BLaER1 treated with 17β-estradiol and CSF1 and Interleukin-3, amounts not matched to agents 10 nM and 100 nM (cell line): Measurements from ENCODE around the gene BTBD9.
A peak's percentile ranks its signal among the peaks of the same experiment; 100 is the strongest.

ENCODE experiments used
- H3K27ac ChIP-seq, 11 experiments: shearing (Covaris generic); formaldehyde crosslinking; 2 replicates each; pipeline ENCODE4 v1.8.1; 2022
- H3K27me3 ChIP-seq, 11 experiments: shearing (Covaris generic); formaldehyde crosslinking; 2 replicates each; pipeline ENCODE4 v1.8.1; 2022
- H3K36me3 ChIP-seq, 11 experiments: shearing (Covaris generic); formaldehyde crosslinking; 2 replicates each; pipeline ENCODE4 v1.8.1; 2022
- H3K4me1 ChIP-seq, 10 experiments: shearing (Covaris generic); formaldehyde crosslinking; 2 replicates each; pipeline ENCODE4 v1.8.1; 2022
- H3K4me2 ChIP-seq, 11 experiments: shearing (Covaris generic); formaldehyde crosslinking; 2 replicates each; pipeline ENCODE4 v1.8.1; 2022
- H3K4me3 ChIP-seq, 10 experiments: shearing (Covaris generic); formaldehyde crosslinking; 2 replicates each; pipeline ENCODE4 v1.8.1; 2022
- H3K9ac ChIP-seq, 11 experiments: shearing (Covaris generic); formaldehyde crosslinking; 2 replicates each; pipeline ENCODE4 v1.8.1; 2022
- H3K9me3 ChIP-seq, 11 experiments: shearing (Covaris generic); formaldehyde crosslinking; replicated peaks in 1 of 11; 2 replicates each; pipeline ENCODE4 v1.8.1; 2022
- H4K20me1 ChIP-seq, 11 experiments: shearing (Covaris generic); formaldehyde crosslinking; 2 replicates each; pipeline ENCODE4 v1.8.1; 2022
- Cebpa-rat ChIP-seq, 11 experiments: shearing (Covaris generic); IDR thresholded peaks; 2 replicates each; pipeline ENCODE4 v1.8.1; 2022

The BTBD9 gene

DNA sequence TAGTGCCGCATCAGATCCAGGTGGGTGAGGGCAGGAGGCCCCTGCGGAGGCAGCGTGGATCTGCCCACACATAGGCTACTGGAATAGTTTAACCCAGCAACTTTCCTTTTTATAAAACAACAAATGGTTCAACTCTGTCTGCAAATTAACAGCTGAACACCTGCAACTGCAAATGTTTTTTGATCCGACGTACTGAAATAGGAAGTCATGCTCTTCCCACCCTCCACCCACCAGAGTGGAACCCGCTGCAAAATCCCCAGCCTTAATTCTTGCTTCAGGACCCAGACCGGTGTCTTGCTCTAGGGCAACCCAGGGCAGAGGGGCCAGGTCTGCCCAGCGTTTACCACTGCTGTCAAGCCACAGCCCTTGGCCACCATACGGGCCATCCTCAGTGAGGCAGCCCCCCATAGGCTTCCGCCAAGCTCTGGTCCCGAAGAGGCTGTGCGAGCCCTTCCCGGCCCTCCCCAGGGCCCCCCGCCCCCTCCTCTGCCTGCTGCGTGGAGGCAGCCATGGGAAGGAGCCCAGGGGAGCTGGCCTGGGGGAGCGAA is 485.9 kb downstream of the BTBD9 start:
- Histone ChIP-seq H3K4me2 (peak overlapping the region; percentile 55 to 89 (median 76); a peak in 21 of 22 replicates), H3K27me3 (no peaks in the 10 kb centered on the region), H3K4me3 (peak overlapping the region in 1 of 10 experiments; percentile 37; a peak in 1 of 20 replicates), H3K9ac (peak overlapping the region in 6 of 11 experiments; percentile 14 to 66 (median 50); a peak in 10 of 22 replicates), H3K9me3 (no peaks in the 10 kb centered on the region), H3K36me3 (peaks cover 7 to 85% (median 52%) of the 10 kb centered on the region in 11 experiments; a peak in 21 of 22 replicates), H3K27ac (peak overlapping the region in 9 of 11 experiments; percentile 21 to 78 (median 68); a peak in 16 of 22 replicates), H4K20me1 (peaks cover 43 to 86% (median 60%) of the 10 kb centered on the region in 11 experiments; a peak in 20 of 22 replicates), H3K4me1 (peaks cover 39 to 56% (median 47%) of the 10 kb centered on the region in 10 experiments)
- no peak for TF ChIP-seq Cebpa-rat (IDR thresholded peaks at IDR 0.05)

DNA sequence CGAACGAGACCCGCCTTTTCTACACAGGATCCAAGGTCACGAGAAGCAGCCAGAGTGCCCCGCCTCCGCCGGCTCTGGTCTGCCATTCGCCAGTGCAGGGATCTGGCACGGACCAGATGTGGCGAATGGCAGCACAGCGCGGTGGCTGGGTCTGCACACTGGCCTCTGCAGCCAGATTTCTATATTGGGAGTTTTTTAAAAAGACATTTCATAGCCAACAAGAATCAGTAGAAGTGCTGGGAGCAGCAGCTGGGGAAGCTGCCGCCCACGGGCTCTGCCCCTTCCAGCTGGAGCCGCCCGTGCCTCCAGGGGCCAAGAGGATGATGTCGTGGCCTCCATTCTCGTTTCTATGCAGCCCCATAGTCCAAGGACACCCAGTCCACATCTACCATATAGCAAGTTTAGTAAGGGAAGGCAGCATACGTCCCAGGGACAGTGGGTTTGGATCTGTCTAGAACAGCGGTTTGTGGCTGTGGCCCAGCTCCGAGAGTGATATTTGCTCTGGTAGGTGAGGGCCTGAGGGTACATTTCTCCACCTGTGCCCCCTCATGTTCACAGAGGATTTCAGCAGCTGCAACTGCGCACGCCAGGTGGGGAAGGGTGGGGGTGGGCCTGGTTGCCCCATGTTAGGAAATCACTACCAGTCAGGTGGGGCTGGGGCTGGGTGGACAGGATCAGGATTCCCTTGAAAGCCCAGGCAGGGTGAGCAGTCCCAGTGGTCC is 486.5 kb downstream of the BTBD9 start:
- no peak for TF ChIP-seq Cebpa-rat (IDR thresholded peaks at IDR 0.05)
- H3K4me3 ChIP-seq, result peak overlapping the region in 1 of 10 experiments; percentile 37; a peak in 1 of 20 replicates
- peak overlapping the region in 6 of 11 experiments; percentile 14 to 66 (median 50); a peak in 9 of 22 replicates for H3K9ac ChIP-seq
- H3K36me3 ChIP-seq, result peaks cover 8 to 91% (median 58%) of the 10 kb centered on the region in 11 experiments; a peak in 21 of 22 replicates
- peak overlapping the region; percentile 55 to 89 (median 76) for H3K4me2 ChIP-seq
- peaks cover 39 to 58% (median 46%) of the 10 kb centered on the region in 10 experiments for H3K4me1 ChIP-seq
- peak overlapping the region in 8 of 11 experiments; percentile 21 to 78 (median 62); a peak in 13 of 22 replicates for H3K27ac ChIP-seq
- no peaks in the 10 kb centered on the region for H3K9me3 ChIP-seq
- H4K20me1 ChIP-seq, result peaks cover 49 to 92% (median 66%) of the 10 kb centered on the region in 11 experiments; a peak in 20 of 22 replicates
- H3K27me3 ChIP-seq, result no peaks in the 10 kb centered on the region

DNA sequence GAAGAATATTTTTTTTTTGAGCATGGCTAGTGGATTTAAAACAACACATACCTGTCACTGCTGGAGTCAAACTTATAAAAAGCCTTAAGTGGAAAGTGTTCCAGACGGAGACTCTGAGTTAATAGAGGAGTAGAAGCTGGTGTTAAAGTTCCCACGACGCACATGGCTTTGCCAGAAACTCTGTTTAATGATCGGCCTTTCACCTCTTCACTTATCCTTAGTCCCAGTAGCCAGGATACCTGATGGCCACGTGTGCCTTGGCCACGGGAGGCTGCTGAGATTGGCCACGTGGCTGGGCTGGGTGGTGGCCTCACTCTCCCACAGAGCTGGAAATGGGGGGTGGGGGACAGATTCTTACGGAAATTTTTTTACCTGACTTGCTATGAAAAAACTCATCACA is 487.1 kb downstream of the BTBD9 start:
- H3K9ac ChIP-seq, result 0 out of 22 replicates have a peak overlapping the region, but pooled peaks of 1 of the 11 experiments have one; percentile 58

DNA sequence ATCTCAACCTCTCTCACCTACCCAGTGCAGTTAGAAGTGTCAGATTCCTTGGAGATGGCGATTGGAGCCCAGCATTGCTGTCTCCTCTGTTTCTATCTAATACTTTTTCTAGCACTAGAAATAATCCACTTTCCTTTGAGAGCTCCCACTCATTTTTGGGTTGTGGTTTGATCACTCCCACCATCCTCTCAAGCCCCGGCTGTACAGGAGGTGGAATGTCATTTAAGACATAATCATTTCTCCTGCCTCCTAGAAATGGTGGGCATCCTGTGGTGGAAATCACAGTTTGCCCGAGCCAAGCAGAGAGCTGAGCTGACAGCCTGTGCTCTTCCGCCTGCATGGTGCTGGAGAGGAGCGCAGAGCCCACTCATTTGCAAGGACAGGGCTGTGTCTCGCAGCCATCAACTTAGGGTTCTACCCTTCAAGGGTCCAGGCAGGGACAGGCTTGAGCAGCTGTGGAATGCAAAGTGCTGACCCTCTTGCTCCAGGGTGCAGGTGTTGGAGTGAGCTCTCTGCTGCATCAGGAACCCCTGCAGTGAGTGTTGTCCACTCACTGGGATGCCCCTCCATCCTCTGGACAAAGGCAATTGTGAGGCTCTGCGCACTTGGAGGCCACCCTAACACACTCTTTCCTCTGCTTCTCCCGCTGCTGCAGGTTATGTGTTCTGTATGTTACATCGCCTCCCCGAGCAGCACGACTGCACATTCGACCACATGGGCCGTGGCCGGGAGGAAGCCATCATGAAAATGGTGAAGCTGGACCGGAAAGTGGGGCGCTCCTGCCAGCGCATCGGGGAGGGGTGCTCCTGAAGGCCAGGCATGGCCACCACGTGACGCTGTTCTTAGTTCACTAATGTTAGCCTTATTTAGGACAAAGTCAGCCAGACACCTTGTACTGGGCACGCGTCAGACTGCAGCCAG is 487.9 kb downstream of the BTBD9 start:
- peaks cover 39 to 65% (median 45%) of the 10 kb centered on the region in 10 experiments for H3K4me1 ChIP-seq
- no peak overlapping the region for H3K9ac ChIP-seq
- no peaks in the 10 kb centered on the region for H3K27me3 ChIP-seq
- H3K4me3 ChIP-seq, result no peak overlapping the region
- peaks cover 11 to 88% (median 51%) of the 10 kb centered on the region in 11 experiments; a peak in 21 of 22 replicates for H3K36me3 ChIP-seq
- peaks cover 55 to 95% (median 80%) of the 10 kb centered on the region in 11 experiments; a peak in 20 of 22 replicates for H4K20me1 ChIP-seq
- H3K4me2 ChIP-seq, result peak overlapping the region in 5 of 11 experiments; percentile 30 to 89 (median 66); a peak in 7 of 22 replicates
- no peak overlapping the region for H3K27ac ChIP-seq
- TF ChIP-seq Cebpa-rat (IDR thresholded peaks at IDR 0.05), result no peak
- H3K9me3 ChIP-seq, result no peaks in the 10 kb centered on the region

More for the DNA sequence above, 487.1 kb downstream of the BTBD9 start:
- Histone ChIP-seq H3K27me3 (no peaks in the 10 kb centered on the region), H3K27ac (peak overlapping the region in 4 of 11 experiments; percentile 58 to 78 (median 66); a peak in 4 of 22 replicates), H4K20me1 (peaks cover 52 to 94% (median 72%) of the 10 kb centered on the region in 11 experiments; a peak in 20 of 22 replicates), H3K4me1 (peaks cover 39 to 64% (median 45%) of the 10 kb centered on the region in 10 experiments), H3K4me2 (peak overlapping the region; percentile 55 to 89 (median 76)), H3K4me3 (no peak overlapping the region), H3K36me3 (peaks cover 11 to 88% (median 58%) of the 10 kb centered on the region in 11 experiments; a peak in 21 of 22 replicates), H3K9me3 (no peaks in the 10 kb centered on the region)
- no peak for TF ChIP-seq Cebpa-rat (IDR thresholded peaks at IDR 0.05)

DNA sequence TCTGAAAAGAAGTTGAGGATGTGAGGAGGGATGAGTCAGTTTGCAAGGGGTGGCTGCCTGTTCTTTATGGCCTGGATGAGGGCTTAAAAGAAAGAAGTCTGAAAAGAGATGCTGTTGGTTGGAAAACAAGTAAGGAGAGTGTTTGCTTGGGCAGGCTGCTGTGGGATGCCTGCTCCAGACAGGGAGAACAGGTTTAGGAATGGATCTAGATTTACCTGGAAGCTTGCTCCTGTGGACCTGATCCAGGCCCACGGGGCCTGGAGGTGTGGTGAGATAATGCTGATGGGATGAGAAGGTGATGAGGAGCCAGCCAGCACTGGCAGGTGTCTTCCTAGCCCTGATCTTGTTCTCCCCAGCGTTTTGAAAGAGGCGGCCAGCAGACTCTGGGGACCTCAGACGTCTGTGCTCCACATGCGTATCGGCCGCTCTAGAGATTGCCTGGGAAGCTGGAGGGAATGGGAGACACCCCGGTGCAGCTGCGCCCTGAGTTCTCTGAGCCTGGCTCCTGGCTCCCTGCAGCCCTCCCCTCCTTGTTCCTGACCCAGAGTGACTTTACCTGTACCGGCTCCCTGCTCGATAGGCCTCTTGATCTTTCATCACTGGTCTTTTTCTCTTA is 488.9 kb downstream of the BTBD9 start:
- H3K4me2 ChIP-seq, result no peak overlapping the region
- H3K4me3 ChIP-seq, result no peak overlapping the region
- H3K9ac ChIP-seq, result no peak overlapping the region
- no peak for TF ChIP-seq Cebpa-rat (IDR thresholded peaks at IDR 0.05)
- peaks cover 64 to 97% (median 85%) of the 10 kb centered on the region in 11 experiments; a peak in 20 of 22 replicates for H4K20me1 ChIP-seq
- H3K36me3 ChIP-seq, result peaks cover 19 to 89% (median 55%) of the 10 kb centered on the region in 11 experiments; a peak in 21 of 22 replicates
- H3K4me1 ChIP-seq, result peaks cover 33 to 65% (median 42%) of the 10 kb centered on the region in 10 experiments
- H3K27me3 ChIP-seq, result no peaks in the 10 kb centered on the region
- no peaks in the 10 kb centered on the region for H3K9me3 ChIP-seq
- H3K27ac ChIP-seq, result no peak overlapping the region

DNA sequence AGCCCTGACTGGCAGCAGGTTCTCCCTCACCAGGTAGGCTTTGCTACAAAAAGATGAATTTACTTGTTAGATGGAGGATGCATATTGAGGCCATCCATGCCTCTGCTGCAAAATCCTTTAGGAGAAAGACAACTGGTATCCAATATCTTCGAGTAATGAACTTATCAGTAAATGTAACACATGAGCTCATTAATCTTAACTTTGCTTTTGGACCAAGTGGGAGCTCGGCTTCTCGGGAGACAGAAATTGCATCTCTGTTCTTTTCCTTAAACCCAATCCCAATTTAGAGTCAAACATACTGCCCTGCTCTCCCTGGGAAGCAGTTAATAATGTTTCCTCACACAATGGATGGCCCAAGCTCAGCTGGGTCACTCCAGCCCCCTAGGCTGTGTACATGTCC is 489.7 kb downstream of the BTBD9 start:
- Histone ChIP-seq H3K27ac (no peak overlapping the region), H3K4me2 (no peak overlapping the region), H3K36me3 (peaks cover 26 to 89% (median 56%) of the 10 kb centered on the region in 11 experiments; a peak in 21 of 22 replicates), H3K9me3 (no peaks in the 10 kb centered on the region), H3K9ac (no peak overlapping the region), H4K20me1 (peaks cover 71 to 97% (median 89%) of the 10 kb centered on the region in 11 experiments; a peak in 20 of 22 replicates), H3K27me3 (no peaks in the 10 kb centered on the region), H3K4me1 (peaks cover 26 to 59% (median 35%) of the 10 kb centered on the region in 10 experiments), H3K4me3 (no peak overlapping the region)
- no peak for TF ChIP-seq Cebpa-rat (IDR thresholded peaks at IDR 0.05)

DNA sequence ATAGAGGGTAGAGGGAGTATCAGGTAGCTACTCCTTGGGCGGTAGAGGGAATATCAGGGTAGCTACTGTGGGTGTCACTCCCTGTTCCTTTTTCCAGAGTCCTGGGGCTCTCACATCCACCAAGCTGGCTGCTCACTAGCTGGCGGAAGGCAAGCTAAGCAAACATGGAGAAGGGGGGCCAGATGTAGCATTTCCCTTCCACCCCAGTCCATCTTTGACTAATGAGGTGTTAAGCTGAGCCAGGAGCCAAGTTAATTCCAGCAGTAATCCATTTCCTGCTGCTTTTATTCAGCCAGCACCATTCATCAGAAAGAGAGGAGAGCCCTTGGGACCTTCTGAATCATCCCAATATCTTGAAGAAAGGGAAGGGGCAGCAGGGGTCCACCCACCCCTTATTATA is 490.2 kb downstream of the BTBD9 start:
- TF ChIP-seq Cebpa-rat (IDR thresholded peaks at IDR 0.05), result no peak
- Histone ChIP-seq H3K9ac (no peak overlapping the region), H3K4me3 (no peak overlapping the region), H3K27ac (no peak overlapping the region), H3K4me1 (peaks cover 21 to 54% (median 30%) of the 10 kb centered on the region in 10 experiments), H3K4me2 (no peak overlapping the region), H3K27me3 (no peaks in the 10 kb centered on the region), H4K20me1 (peaks cover 72 to 97% (median 91%) of the 10 kb centered on the region in 11 experiments; a peak in 20 of 22 replicates), H3K36me3 (peaks cover 29 to 89% (median 61%) of the 10 kb centered on the region in 11 experiments; a peak in 21 of 22 replicates), H3K9me3 (no peaks in the 10 kb centered on the region)

DNA sequence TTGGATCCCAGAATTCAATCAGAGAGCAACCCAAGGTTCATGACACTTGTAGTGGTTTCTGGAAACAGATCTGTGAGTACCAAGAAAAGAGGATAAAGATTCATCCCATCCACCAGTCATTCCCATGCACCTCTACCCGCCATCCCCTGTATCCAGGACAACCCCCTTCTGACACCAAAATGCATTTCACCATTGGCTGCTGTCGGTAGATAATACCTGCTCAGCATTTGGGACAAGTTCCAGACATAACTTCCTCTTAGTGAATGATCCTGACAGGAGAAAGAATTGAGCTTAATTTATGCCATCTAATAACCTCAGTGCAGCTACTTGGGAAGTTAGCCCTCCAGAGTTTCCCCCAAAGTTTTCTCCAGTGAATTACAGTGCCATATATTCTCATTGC is 491.1 kb downstream of the BTBD9 start:
- Histone ChIP-seq H3K9ac (no peak overlapping the region), H3K27me3 (no peaks in the 10 kb centered on the region), H3K4me1 (peaks cover 11 to 45% (median 20%) of the 10 kb centered on the region in 10 experiments), H3K4me2 (no peak overlapping the region), H3K9me3 (no peaks in the 10 kb centered on the region), H4K20me1 (peaks cover 75 to 100% (median 95%) of the 10 kb centered on the region in 11 experiments; a peak in 20 of 22 replicates), H3K27ac (no peak overlapping the region), H3K4me3 (no peak overlapping the region), H3K36me3 (peaks cover 33 to 93% (median 68%) of the 10 kb centered on the region in 11 experiments; a peak in 21 of 22 replicates)
- TF ChIP-seq Cebpa-rat (IDR thresholded peaks at IDR 0.05), result no peak
